Raji (cell line): ENCODE results near the gene USP13.

Experiments
- POLR2A ChIP-seq: IDR thresholded peaks from 2 replicates; pipeline ENCODE4 v1.6.1; 2011; ENCODE audit warnings: low read depth, low read length, control low read depth; ENCODE audit not compliant: insufficient read depth

The USP13 gene

GRCh38 chr3:179676081-179676480 lies 23.2 kb downstream of the USP13 start:
- no peak for TF ChIP-seq POLR2A

GRCh38 chr3:179677884-179678283 lies 25.0 kb downstream of the USP13 start:
- TF ChIP-seq POLR2A = no peak

GRCh38 chr3:179681492-179682263 lies 28.8 kb downstream of the USP13 start:
- TF ChIP-seq POLR2A = no peak

GRCh38 chr3:179682426-179683080 lies 29.7 kb downstream of the USP13 start:
- no peak for TF ChIP-seq POLR2A

- TF ChIP-seq POLR2A = no peak
Measured at GRCh38 chr3:179687967-179688535, 35.2 kb downstream of the USP13 start.

GRCh38 chr3:179688850-179689249 lies 36.0 kb downstream of the USP13 start:
- TF ChIP-seq POLR2A = no peak

GRCh38 chr3:179694731-179695130 lies 41.9 kb downstream of the USP13 start:
- TF ChIP-seq POLR2A = no peak

GRCh38 chr3:179695672-179696313 lies 43.0 kb downstream of the USP13 start:
- no peak for TF ChIP-seq POLR2A

- TF ChIP-seq POLR2A = no peak
Measured at GRCh38 chr3:179697736-179698332, 45.0 kb downstream of the USP13 start.

GRCh38 chr3:179700716-179701115 lies 47.9 kb downstream of the USP13 start:
- TF ChIP-seq POLR2A = no peak

- no peak for TF ChIP-seq POLR2A
Measured at GRCh38 chr3:179701176-179701827, 48.5 kb downstream of the USP13 start.

- TF ChIP-seq POLR2A = no peak
Measured at GRCh38 chr3:179702271-179702947, 49.6 kb downstream of the USP13 start.

GRCh38 chr3:179703816-179704215 lies 51.0 kb downstream of the USP13 start:
- TF ChIP-seq POLR2A = no peak

- TF ChIP-seq POLR2A = no peak
Measured at GRCh38 chr3:179706233-179706632, 53.4 kb downstream of the USP13 start.
